ENCODE data around the gene ZNF217. TPM values are rescaled to one million over a fixed set of nuclear protein-coding genes. Genes with fewer than 3 reads are reported as not detected.

The ZNF217 gene
- total and polyA plus RNA-seq, 9 of the 15 experiments (the other 6 are each of a cell fraction or from before 2014, with no cell fraction given) = 3.0 to 41.8 (median 16.8) TPM

- TF ChIP-seq PBX2 (CRISPR knock-in tag; IDR thresholded peaks at IDR 0.05; ENCODE audit: low read depth) (no peak), PBX2 (tag; conservative IDR thresholded peaks at IDR 0.05; ENCODE audit: low read depth) (peak; percentile 88), MYBL2 (IDR thresholded peaks at IDR 0.05; ENCODE audit: low read depth) (no peak), MYBL2 (CRISPR knock-in tag; IDR thresholded peaks at IDR 0.05; ENCODE audit: borderline replicate concordance) (no peak), ZNF316 (IDR thresholded peaks at IDR 0.05) (no peak), TAF9B (IDR thresholded peaks at IDR 0.05; ENCODE audit: partially characterized antibody) (no peak), ARID1B (IDR thresholded peaks at IDR 0.05) (no peak), ETV5 (CRISPR knock-in tag; IDR thresholded peaks at IDR 0.05; ENCODE audit: low read depth) (no peak), ZBED1 (IDR thresholded peaks at IDR 0.05) (no peak), SNAPC5 (CRISPR knock-in tag; IDR thresholded peaks at IDR 0.05) (no peak), ZNF77 (CRISPR knock-in tag; IDR thresholded peaks at IDR 0.05) (no peak), ZNF41 (CRISPR knock-in tag; conservative IDR thresholded peaks at IDR 0.05) (no peak), PHB (CRISPR knock-in tag; IDR thresholded peaks at IDR 0.05) (no peak), MITF (IDR thresholded peaks at IDR 0.05) (no peak)
- TF ChIP-seq, protein P1, sequence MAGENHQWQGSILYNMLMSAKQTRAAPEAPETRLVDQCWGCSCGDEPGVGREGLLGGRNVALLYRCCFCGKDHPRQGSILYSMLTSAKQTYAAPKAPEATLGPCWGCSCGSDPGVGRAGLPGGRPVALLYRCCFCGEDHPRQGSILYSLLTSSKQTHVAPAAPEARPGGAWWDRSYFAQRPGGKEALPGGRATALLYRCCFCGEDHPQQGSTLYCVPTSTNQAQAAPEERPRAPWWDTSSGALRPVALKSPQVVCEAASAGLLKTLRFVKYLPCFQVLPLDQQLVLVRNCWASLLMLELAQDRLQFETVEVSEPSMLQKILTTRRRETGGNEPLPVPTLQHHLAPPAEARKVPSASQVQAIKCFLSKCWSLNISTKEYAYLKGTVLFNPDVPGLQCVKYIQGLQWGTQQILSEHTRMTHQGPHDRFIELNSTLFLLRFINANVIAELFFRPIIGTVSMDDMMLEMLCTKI (IDR thresholded peaks at IDR 0.05; ENCODE audit: partially characterized antibody) = no peak
- TF ChIP-seq, protein P2, sequence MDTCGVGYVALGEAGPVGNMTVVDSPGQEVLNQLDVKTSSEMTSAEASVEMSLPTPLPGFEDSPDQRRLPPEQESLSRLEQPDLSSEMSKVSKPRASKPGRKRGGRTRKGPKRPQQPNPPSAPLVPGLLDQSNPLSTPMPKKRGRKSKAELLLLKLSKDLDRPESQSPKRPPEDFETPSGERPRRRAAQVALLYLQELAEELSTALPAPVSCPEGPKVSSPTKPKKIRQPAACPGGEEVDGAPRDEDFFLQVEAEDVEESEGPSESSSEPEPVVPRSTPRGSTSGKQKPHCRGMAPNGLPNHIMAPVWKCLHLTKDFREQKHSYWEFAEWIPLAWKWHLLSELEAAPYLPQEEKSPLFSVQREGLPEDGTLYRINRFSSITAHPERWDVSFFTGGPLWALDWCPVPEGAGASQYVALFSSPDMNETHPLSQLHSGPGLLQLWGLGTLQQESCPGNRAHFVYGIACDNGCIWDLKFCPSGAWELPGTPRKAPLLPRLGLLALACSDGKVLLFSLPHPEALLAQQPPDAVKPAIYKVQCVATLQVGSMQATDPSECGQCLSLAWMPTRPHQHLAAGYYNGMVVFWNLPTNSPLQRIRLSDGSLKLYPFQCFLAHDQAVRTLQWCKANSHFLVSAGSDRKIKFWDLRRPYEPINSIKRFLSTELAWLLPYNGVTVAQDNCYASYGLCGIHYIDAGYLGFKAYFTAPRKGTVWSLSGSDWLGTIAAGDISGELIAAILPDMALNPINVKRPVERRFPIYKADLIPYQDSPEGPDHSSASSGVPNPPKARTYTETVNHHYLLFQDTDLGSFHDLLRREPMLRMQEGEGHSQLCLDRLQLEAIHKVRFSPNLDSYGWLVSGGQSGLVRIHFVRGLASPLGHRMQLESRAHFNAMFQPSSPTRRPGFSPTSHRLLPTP (IDR thresholded peaks at IDR 0.05; ENCODE audit: borderline replicate concordance, extremely low read depth, insufficient read length) = no peak
Observed at GRCh38 chr20:53579581-53580375, 13.9 kb downstream of the ZNF217 start (continued).
